Stromal cell of bone marrow (primary cell): ENCODE data around the gene ARHGEF37.

ENCODE experiments used
- DNase-seq: peaks from one replicate; pipeline ENCODE4 v3.0.0-alpha.2; 2012; ENCODE audit warnings: low read depth

Gene ARHGEF37

GRCh38 chr5:149675610-149676201 lies 94.4 kb downstream of the ARHGEF37 start:
- DNase-seq: no peak

GRCh38 chr5:149677731-149678130 lies 96.4 kb downstream of the ARHGEF37 start:
- DNase-seq: no peak

- no peak for DNase-seq
Measured at GRCh38 chr5:149679876-149680809, 98.8 kb downstream of the ARHGEF37 start.

- no peak for DNase-seq
Measured at GRCh38 chr5:149680810-149681221, 99.5 kb downstream of the ARHGEF37 start.

GRCh38 chr5:149681252-149681651 lies 100.0 kb downstream of the ARHGEF37 start:
- DNase-seq: no peak

- DNase-seq: no peak
Measured at GRCh38 chr5:149681922-149682321, 100.6 kb downstream of the ARHGEF37 start.

- no peak for DNase-seq
Measured at GRCh38 chr5:149682532-149683075, 101.3 kb downstream of the ARHGEF37 start.

GRCh38 chr5:149683964-149684363 lies 102.7 kb downstream of the ARHGEF37 start:
- DNase-seq: no peak

GRCh38 chr5:149684371-149684770 lies 103.1 kb downstream of the ARHGEF37 start:
- no peak for DNase-seq
